Panc1 (cell line): ENCODE data around the gene USO1.

Experiments
- POLR2AphosphoS5 ChIP-seq: IDR thresholded peaks from 2 replicates; pipeline ENCODE4 v1.6.1; 2012; ENCODE audit warnings: mild to moderate bottlenecking, low read depth, low read length, moderate library complexity
- SIN3A ChIP-seq: IDR thresholded peaks from 2 replicates; pipeline ENCODE4 v1.6.1; 2012; ENCODE audit warnings: low read depth, mild to moderate bottlenecking, low read length, moderate library complexity, borderline replicate concordance; ENCODE audit not compliant: insufficient read depth
- TCF7L2 ChIP-seq: IDR thresholded peaks from 2 replicates; pipeline ENCODE4 v1.6.1; 2011; ENCODE audit warnings: mild to moderate bottlenecking, low read depth, low read length, inconsistent platforms
- TF ChIP-seq, protein P1 (sequence below): fragments of 450-650 bp; IDR thresholded peaks from 2 replicates; pipeline ENCODE4 v1.5.1; 2017; ENCODE audit warnings: mild to moderate bottlenecking
- TF ChIP-seq, protein P2 (sequence below), 2 experiments: IDR thresholded peaks; 2 replicates each; pipeline ENCODE4 v1.6.1; 2011 to 2012; ENCODE audit warnings: low read depth in 2 of 2, control low read depth in 1 of 2, low read length in 1 of 2, mild to moderate bottlenecking in 1 of 2, moderate library complexity in 1 of 2; ENCODE audit not compliant: insufficient read depth in 1 of 2

GRCh38 chr4:75786526-75786925, 62.1 kb downstream of the USO1 start:
- TF ChIP-seq, protein P1, sequence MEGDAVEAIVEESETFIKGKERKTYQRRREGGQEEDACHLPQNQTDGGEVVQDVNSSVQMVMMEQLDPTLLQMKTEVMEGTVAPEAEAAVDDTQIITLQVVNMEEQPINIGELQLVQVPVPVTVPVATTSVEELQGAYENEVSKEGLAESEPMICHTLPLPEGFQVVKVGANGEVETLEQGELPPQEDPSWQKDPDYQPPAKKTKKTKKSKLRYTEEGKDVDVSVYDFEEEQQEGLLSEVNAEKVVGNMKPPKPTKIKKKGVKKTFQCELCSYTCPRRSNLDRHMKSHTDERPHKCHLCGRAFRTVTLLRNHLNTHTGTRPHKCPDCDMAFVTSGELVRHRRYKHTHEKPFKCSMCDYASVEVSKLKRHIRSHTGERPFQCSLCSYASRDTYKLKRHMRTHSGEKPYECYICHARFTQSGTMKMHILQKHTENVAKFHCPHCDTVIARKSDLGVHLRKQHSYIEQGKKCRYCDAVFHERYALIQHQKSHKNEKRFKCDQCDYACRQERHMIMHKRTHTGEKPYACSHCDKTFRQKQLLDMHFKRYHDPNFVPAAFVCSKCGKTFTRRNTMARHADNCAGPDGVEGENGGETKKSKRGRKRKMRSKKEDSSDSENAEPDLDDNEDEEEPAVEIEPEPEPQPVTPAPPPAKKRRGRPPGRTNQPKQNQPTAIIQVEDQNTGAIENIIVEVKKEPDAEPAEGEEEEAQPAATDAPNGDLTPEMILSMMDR, result no peak
- TF ChIP-seq, protein P2, sequence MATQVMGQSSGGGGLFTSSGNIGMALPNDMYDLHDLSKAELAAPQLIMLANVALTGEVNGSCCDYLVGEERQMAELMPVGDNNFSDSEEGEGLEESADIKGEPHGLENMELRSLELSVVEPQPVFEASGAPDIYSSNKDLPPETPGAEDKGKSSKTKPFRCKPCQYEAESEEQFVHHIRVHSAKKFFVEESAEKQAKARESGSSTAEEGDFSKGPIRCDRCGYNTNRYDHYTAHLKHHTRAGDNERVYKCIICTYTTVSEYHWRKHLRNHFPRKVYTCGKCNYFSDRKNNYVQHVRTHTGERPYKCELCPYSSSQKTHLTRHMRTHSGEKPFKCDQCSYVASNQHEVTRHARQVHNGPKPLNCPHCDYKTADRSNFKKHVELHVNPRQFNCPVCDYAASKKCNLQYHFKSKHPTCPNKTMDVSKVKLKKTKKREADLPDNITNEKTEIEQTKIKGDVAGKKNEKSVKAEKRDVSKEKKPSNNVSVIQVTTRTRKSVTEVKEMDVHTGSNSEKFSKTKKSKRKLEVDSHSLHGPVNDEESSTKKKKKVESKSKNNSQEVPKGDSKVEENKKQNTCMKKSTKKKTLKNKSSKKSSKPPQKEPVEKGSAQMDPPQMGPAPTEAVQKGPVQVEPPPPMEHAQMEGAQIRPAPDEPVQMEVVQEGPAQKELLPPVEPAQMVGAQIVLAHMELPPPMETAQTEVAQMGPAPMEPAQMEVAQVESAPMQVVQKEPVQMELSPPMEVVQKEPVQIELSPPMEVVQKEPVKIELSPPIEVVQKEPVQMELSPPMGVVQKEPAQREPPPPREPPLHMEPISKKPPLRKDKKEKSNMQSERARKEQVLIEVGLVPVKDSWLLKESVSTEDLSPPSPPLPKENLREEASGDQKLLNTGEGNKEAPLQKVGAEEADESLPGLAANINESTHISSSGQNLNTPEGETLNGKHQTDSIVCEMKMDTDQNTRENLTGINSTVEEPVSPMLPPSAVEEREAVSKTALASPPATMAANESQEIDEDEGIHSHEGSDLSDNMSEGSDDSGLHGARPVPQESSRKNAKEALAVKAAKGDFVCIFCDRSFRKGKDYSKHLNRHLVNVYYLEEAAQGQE (IDR thresholded peaks at IDR 0.05; ENCODE audit: insufficient read depth in 1 of 2, low read depth in 2 of 2, low read length in 1 of 2), result no peak
- TF ChIP-seq POLR2AphosphoS5 (no peak), SIN3A (no peak), TCF7L2 (no peak)
